Lower lobe of right lung (tissue), 2 donors: ENCODE data around the gene C10orf67. TPM values are rescaled to one million over a fixed set of nuclear protein-coding genes. Genes with fewer than 3 reads are reported as not detected.
"Not testable (repeated sequence)": the region's sequence is repeated elsewhere in the genome, so short reads cannot be mapped to it uniquely, and the experiment has no call there.

Experiments used
- ATAC-seq, 2 donors: fragments of 200-7000 bp; cut with Tn5 transposase; one replicate each; pipeline ENCODE4 v1.9.1; 2020 to 2022; ENCODE audit warnings: mild to moderate bottlenecking in 2 of 2, moderate library complexity in 2 of 2
- DNase-seq: peaks from one replicate; pipeline ENCODE4 v3.0.0-alpha.2; 2020
- H3K27ac ChIP-seq: fragments of 200-600 bp; one replicate; pipeline ENCODE4 v1.8.0; 2022
- H3K27me3 ChIP-seq: fragments of 200-600 bp; one replicate; pipeline ENCODE4 v1.8.0; 2022; ENCODE audit warnings: low read depth
- H3K36me3 ChIP-seq: fragments of 200-600 bp; one replicate; pipeline ENCODE4 v1.8.0; 2022; ENCODE audit warnings: mild to moderate bottlenecking
- H3K4me1 ChIP-seq: fragments of 200-600 bp; one replicate; pipeline ENCODE4 v1.8.0; 2022
- H3K4me3 ChIP-seq: fragments of 200-600 bp; one replicate; pipeline ENCODE4 v1.8.0; 2022; ENCODE audit warnings: mild to moderate bottlenecking
- H3K9me3 ChIP-seq: fragments of 200-600 bp; one replicate; pipeline ENCODE4 v1.8.0; 2022
- intact Hi-C: fragments of 100-400 bp; cut with DNase I; formaldehyde crosslinking; loops from one replicate; pipeline ENCODE4 v1.11.0; 2022
- total RNA-seq: library from RNA; stranded (reverse); fragmentation: NEBNext Ultra II Directional; extraction: Animal tissue kit (Norgen Biotek cat#: 25700); gene quantifications from one replicate; pipeline ENCODE4 v1.2.1, GENCODE V29; 2021
- TF ChIP-seq, protein P1 (sequence below): fragments of 200-600 bp; IDR thresholded peaks from one replicate; pipeline ENCODE4 v1.8.0; 2022; ENCODE audit warnings: antibody characterized with exemption, mild to moderate bottlenecking
- donor health status: DM: no; HTN: yes; CAD: no; lungs with severe emphysema.

C10orf67 gene
- total RNA-seq, 1 donor from 2014 or later: 1.2 TPM

DNA sequence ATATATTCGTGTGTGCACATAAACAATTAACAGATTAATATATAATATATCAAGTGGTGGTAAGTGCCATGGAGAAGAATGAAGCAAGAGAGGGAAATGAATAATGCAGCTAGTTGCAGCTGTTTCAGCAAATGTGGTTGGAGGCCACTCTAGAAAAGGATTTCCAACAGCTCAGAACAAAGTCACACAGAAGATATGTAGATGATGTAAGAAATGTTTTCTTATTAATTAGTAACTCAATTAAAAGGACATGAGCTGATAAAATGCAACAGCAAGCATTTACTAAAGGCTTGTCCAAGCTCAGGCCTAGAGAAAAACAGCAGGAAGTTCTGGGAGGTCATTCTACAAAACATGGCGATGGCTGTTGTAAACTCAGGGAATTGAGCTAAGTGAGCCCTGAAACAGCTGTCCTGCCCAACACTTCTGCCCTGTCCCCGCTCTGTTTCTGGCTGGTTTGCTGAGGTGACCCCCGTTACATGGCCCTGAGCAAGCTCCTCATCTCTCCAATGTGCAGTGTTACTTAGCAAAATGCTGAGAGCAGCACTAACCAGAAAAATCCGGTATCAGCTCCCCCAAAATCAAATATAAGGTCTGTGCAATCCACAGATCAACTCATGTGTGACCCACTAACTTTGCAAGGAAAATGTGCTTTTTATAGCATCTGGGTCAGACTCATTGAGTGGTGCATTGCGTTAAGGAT is 23.4 kb upstream of the C10orf67 start:
- Histone ChIP-seq H3K36me3 (no peaks in the 10 kb centered on the region), H3K27ac (no peak overlapping the region), H3K27me3 (no peaks in the 10 kb centered on the region), H3K4me3 (no peak overlapping the region), H3K4me1 (peaks cover 7% of the 10 kb centered on the region), H3K9me3 (no peaks in the 10 kb centered on the region)
- DNase-seq: no peak
- intact Hi-C loops: no loop called here
- ATAC-seq: no peak
- TF ChIP-seq, protein P1, sequence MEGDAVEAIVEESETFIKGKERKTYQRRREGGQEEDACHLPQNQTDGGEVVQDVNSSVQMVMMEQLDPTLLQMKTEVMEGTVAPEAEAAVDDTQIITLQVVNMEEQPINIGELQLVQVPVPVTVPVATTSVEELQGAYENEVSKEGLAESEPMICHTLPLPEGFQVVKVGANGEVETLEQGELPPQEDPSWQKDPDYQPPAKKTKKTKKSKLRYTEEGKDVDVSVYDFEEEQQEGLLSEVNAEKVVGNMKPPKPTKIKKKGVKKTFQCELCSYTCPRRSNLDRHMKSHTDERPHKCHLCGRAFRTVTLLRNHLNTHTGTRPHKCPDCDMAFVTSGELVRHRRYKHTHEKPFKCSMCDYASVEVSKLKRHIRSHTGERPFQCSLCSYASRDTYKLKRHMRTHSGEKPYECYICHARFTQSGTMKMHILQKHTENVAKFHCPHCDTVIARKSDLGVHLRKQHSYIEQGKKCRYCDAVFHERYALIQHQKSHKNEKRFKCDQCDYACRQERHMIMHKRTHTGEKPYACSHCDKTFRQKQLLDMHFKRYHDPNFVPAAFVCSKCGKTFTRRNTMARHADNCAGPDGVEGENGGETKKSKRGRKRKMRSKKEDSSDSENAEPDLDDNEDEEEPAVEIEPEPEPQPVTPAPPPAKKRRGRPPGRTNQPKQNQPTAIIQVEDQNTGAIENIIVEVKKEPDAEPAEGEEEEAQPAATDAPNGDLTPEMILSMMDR: no peak

DNA sequence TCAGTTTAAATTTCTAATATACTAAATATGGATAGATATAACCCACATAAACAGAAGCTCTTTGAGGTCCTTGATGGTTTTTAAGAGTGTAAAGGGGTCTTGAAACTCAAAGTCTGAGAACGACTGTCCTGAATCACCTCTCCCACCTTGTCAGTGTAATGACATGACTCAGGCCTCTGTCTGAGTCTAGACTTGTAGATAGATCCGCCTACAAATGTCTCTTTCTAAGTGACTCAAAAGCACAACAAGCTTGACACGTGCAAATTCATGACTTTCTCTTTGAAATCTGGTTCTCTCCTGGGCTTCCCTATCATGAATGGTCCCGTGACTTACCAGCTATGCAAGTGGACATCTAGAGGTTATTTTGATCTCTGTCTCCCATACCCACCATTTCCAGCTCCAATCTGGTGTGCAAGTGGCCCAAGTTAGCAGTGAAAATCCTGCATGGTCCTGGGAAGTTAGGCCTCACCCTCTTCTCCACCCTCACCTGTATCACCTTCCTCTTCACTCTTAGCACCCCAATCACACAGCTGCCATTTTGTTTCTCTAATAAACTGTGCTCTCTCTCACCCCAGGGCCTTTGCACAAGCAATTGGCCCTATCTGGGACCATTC is 20.9 kb upstream of the C10orf67 start:
- H3K9me3 ChIP-seq, H3K27ac ChIP-seq, ATAC-seq, intact Hi-C loops, DNase-seq, H3K27me3 ChIP-seq, H3K36me3 ChIP-seq, H3K4me3 ChIP-seq, H3K4me1 ChIP-seq: not testable (repeated sequence)

DNA sequence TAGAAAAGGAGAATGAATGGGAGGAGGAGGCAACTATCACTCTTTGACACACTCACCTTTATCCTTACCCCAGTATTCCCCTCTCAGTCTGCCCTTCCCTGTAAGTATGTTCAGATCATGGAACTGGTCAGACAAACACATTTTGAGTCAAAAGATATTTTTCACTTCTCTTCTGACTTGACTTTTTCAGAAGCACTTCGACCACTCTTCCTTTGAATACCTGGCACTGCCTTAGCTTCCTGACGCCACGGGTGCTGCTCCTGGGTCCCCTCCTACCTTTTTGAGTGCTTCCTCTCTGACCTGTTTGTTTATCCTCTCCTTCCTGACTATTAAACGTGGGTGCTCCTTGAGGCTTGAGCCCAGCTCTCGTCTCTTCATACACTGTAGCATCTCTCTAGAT is 19.8 kb upstream of the C10orf67 start:
- intact Hi-C loops: no loop called here
- Histone ChIP-seq H3K27me3 (no peaks in the 10 kb centered on the region), H3K9me3 (no peaks in the 10 kb centered on the region), H3K4me1 (peaks cover 7% of the 10 kb centered on the region), H3K4me3 (no peak overlapping the region), H3K27ac (no peak overlapping the region), H3K36me3 (no peaks in the 10 kb centered on the region)
- TF ChIP-seq, protein P1: no peak
- ATAC-seq (peak in 1 of 2 donors; percentile 58), DNase-seq (no peak)

DNA sequence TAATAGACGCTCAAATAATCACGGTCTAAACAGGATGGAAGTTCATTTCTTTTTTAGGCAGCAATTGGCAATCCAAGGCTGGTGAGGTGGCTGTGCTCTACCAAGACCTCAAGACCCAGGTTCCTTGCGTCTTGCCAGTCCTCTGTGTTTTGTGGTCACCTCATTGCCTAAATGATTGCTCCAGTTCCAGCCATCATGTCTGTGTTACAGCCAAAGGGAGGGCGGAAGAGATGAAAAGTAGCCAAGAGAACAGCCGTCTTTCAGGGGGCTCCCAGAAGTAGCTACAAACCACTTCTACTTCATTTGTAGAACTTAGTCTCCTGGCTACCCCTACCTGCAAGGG is 19.2 kb upstream of the C10orf67 start:
- Histone ChIP-seq H3K4me3 (no peak overlapping the region), H3K4me1 (peaks cover 7% of the 10 kb centered on the region), H3K27me3 (no peaks in the 10 kb centered on the region), H3K27ac (no peak overlapping the region), H3K36me3 (no peaks in the 10 kb centered on the region), H3K9me3 (no peaks in the 10 kb centered on the region)
- no peak for ATAC-seq
- no peak for DNase-seq
- TF ChIP-seq, protein P1: no peak
- intact Hi-C loops: no loop called here

DNA sequence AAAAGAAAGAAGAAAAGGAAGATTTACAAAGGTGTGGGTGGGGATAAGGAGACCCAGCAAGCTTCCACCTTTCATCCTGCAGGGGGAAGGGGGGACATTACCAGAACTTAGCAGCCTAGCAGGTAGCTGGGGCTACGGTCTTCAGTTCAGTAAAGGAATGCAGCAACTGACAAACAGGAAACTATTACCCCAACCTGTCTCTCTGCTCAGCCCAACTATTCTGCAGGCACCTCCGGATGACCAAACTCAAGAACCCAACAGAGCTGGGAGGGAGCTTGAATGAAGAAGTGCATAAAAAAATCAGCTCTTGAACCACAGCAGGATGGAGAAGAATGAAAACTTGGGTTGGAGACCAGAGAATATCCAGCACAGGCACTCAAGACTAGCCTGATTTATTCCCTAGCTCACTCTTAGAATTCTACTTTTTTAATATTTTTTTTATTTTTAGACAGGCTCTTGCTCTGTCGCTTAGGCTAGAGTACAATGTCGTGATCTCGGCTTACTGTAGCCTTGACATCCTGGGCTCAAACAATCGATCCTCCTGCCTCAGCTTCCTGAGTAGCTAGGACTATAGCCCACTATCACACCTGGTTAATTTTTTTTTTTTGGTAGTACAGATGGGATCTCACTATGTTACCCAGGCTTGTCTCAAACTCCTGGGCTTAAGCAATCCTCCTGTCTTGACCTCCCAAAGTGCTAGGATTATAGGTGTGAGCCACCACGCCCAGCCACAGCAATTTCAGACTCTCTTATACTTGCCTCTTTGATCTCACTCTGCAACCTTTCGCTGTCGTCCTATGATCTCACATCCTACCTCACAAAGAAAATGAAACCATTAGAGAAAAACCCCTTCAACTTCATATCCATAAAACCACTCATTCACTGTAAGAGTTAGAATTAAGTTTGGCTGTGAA is 18.5 kb upstream of the C10orf67 start:
- intact Hi-C loops: no loop called here
- no peak overlapping the region for H3K27ac ChIP-seq

More for the DNA sequence above, 18.5 kb upstream of the C10orf67 start:
- ATAC-seq (no peak), DNase-seq (no peak)
- Histone ChIP-seq H3K4me1 (peaks cover 2% of the 10 kb centered on the region), H3K4me3 (no peak overlapping the region), H3K9me3 (no peaks in the 10 kb centered on the region), H3K27me3 (no peaks in the 10 kb centered on the region), H3K36me3 (no peaks in the 10 kb centered on the region)
- TF ChIP-seq, protein P1: no peak
